OCI-LY3 (cell line): Measurements from ENCODE around the gene MEOX1.

Source experiments
- H2AFZ ChIP-seq: fragments of 200-600, 300-600 bp; shearing (Covaris generic); 2 replicates; pipeline ENCODE4 v1.6.0; 2014; ENCODE audit warnings: antibody characterized with exemption, low read depth, low read length
- H3K27ac ChIP-seq: fragments of 200-600, 300-600 bp; sonication (generic); 2 replicates; pipeline ENCODE4 v1.5.1; 2014; ENCODE audit warnings: mild to moderate bottlenecking, low read length, moderate library complexity, mixed read lengths
- H3K27me3 ChIP-seq: fragments of 200-600, 300-600 bp; sonication (generic); 2 replicates; pipeline ENCODE4 v1.6.1; 2014; ENCODE audit warnings: low read depth, low read length, mixed read lengths
- H3K36me3 ChIP-seq: fragments of 200-600, 300-600 bp; sonication (generic); replicated peaks from 2 replicates; pipeline ENCODE3; 2014; ENCODE audit warnings: low read depth, low read length, mixed read lengths
- H3K4me1 ChIP-seq: fragments of 300-600, 200-600 bp; sonication (generic); 2 replicates; pipeline ENCODE4 v1.6.1; 2014; ENCODE audit warnings: low read length, mixed read lengths
- H3K4me2 ChIP-seq: fragments of 200-600, 300-600 bp; sonication (generic); 2 replicates; pipeline ENCODE4 v1.6.1; 2014; ENCODE audit warnings: low read length, mixed read lengths
- H3K4me3 ChIP-seq: fragments of 300-600, 200-600 bp; sonication (generic); 2 replicates; pipeline ENCODE4 v1.5.1; 2014; ENCODE audit warnings: antibody characterized with exemption, mild to moderate bottlenecking, low read length, moderate library complexity
- H3K79me2 ChIP-seq: fragments of 300-600, 200-600 bp; shearing (Covaris generic); 2 replicates; pipeline ENCODE4 v1.6.1; 2014; ENCODE audit warnings: mild to moderate bottlenecking, low read length, mixed read lengths
- H3K9ac ChIP-seq: fragments of 300-600, 200-600 bp; shearing (Covaris generic); 2 replicates; pipeline ENCODE4 v1.6.0; 2014; ENCODE audit warnings: mild to moderate bottlenecking, low read length, moderate library complexity
- H3K9me3 ChIP-seq: fragments of 200-600, 300-600 bp; shearing (Covaris generic); 2 replicates; pipeline ENCODE4 v1.6.1; 2014; ENCODE audit warnings: low read length, mixed read lengths; ENCODE audit not compliant: insufficient read depth
- H4K20me1 ChIP-seq: fragments of 200-600, 300-600 bp; sonication (generic); 2 replicates; pipeline ENCODE4 v1.6.1; 2016; ENCODE audit warnings: low read length, mixed read lengths; ENCODE audit not compliant: insufficient read depth
- CTCF ChIP-seq: fragments of 200-600, 300-600 bp; sonication (generic); IDR thresholded peaks from 2 replicates; pipeline ENCODE4 v1.5.1; 2014; ENCODE audit warnings: antibody characterized with exemption, low read length, low read depth
- EZH2phosphoT487 ChIP-seq: fragments of 200-600 bp; shearing (Covaris generic); IDR thresholded peaks from 2 replicates; pipeline ENCODE4 v1.6.1; 2018; ENCODE audit warnings: antibody characterized with exemption, mixed run types, low read depth

MEOX1 gene

GRCh38 chr17:43699438-43699756 is 37.7 kb upstream of the MEOX1 start:
- Histone ChIP-seq H4K20me1 (no peaks in the 10 kb centered on the region), H3K36me3 (no peaks in the 10 kb centered on the region), H2AFZ (no peak overlapping the region), H3K79me2 (no peaks in the 10 kb centered on the region), H3K4me1 (peaks cover 2% of the 10 kb centered on the region; the same call in 1 of the 2 replicates), H3K9ac (no peak overlapping the region), H3K9me3 (no peaks in the 10 kb centered on the region), H3K4me3 (no peak overlapping the region), H3K27me3 (peaks cover 9% of the 10 kb centered on the region), H3K4me2 (no peak overlapping the region), H3K27ac (no peak overlapping the region)
- TF ChIP-seq CTCF (no peak), EZH2phosphoT487 (no peak)

- H3K27ac ChIP-seq = no peak overlapping the region
These were observed 37.1 kb upstream of the MEOX1 start for GRCh38 chr17:43698678-43699437.

GRCh38 chr17:43697937-43698336 is 36.2 kb upstream of the MEOX1 start:
- no peak overlapping the region for H2AFZ ChIP-seq
- no peaks in the 10 kb centered on the region for H3K79me2 ChIP-seq
- no peak overlapping the region for H3K4me3 ChIP-seq
- peaks cover 2% of the 10 kb centered on the region; the same call in 1 of the 2 replicates for H3K4me1 ChIP-seq
- H3K27me3 ChIP-seq = peaks cover 9% of the 10 kb centered on the region
- no peak overlapping the region for H3K9ac ChIP-seq
- H3K4me2 ChIP-seq = no peak overlapping the region
- no peaks in the 10 kb centered on the region for H3K9me3 ChIP-seq
- H4K20me1 ChIP-seq = no peaks in the 10 kb centered on the region
- TF ChIP-seq EZH2phosphoT487 = no peak
- no peak for TF ChIP-seq CTCF
- H3K36me3 ChIP-seq = no peaks in the 10 kb centered on the region
- no peak overlapping the region for H3K27ac ChIP-seq

More at GRCh38 chr17:43698678-43699437, 37.1 kb upstream of the MEOX1 start:
- Histone ChIP-seq H3K79me2 (no peaks in the 10 kb centered on the region), H3K4me2 (no peak overlapping the region), H3K9me3 (no peaks in the 10 kb centered on the region), H3K9ac (no peak overlapping the region), H4K20me1 (no peaks in the 10 kb centered on the region), H2AFZ (no peak overlapping the region), H3K27me3 (peaks cover 9% of the 10 kb centered on the region), H3K36me3 (no peaks in the 10 kb centered on the region), H3K4me3 (no peak overlapping the region), H3K4me1 (peaks cover 2% of the 10 kb centered on the region; the same call in 1 of the 2 replicates)
- TF ChIP-seq EZH2phosphoT487 (no peak), CTCF (no peak)

GRCh38 chr17:43696891-43697290 is 35.2 kb upstream of the MEOX1 start:
- no peak overlapping the region for H3K9ac ChIP-seq
- H3K27me3 ChIP-seq = peaks cover 9% of the 10 kb centered on the region
- no peaks in the 10 kb centered on the region for H3K9me3 ChIP-seq
- no peaks in the 10 kb centered on the region for H4K20me1 ChIP-seq
- H3K27ac ChIP-seq = no peak overlapping the region
- no peak overlapping the region for H3K4me2 ChIP-seq
- TF ChIP-seq EZH2phosphoT487 (no peak), CTCF (no peak)
- no peak overlapping the region for H3K4me3 ChIP-seq
- H2AFZ ChIP-seq = no peak overlapping the region
- H3K36me3 ChIP-seq = no peaks in the 10 kb centered on the region
- H3K79me2 ChIP-seq = no peaks in the 10 kb centered on the region
- H3K4me1 ChIP-seq = peaks cover 2% of the 10 kb centered on the region; the same call in 1 of the 2 replicates
